NT2/D1 (cell line): ENCODE data around the gene DSTN.

Source experiments
- DNase-seq: peaks from one replicate; pipeline ENCODE4 v3.0.0-alpha.2; 2011; ENCODE audit warnings: low read depth, low spot score
- H3K27me3 ChIP-seq: 2 replicates; pipeline ENCODE4 v1.6.0; 2011; ENCODE audit warnings: mild to moderate bottlenecking; ENCODE audit not compliant: insufficient read length, insufficient read depth
- H3K36me3 ChIP-seq: 2 replicates; pipeline ENCODE4 v1.6.1; 2011; ENCODE audit warnings: mild to moderate bottlenecking, low read length, mixed read lengths; ENCODE audit not compliant: insufficient read depth, insufficient read length
- H3K4me1 ChIP-seq: 2 replicates; pipeline ENCODE4 v1.5.1; 2011; ENCODE audit not compliant: insufficient read depth, insufficient read length
- H3K4me3 ChIP-seq: 2 replicates; pipeline ENCODE4 v1.5.1; 2011; ENCODE audit warnings: low read depth; ENCODE audit not compliant: insufficient read length
- H3K9ac ChIP-seq: 2 replicates; pipeline ENCODE4 v1.6.0; 2011; ENCODE audit warnings: low read depth; ENCODE audit not compliant: insufficient read length
- H3K9me3 ChIP-seq: 2 replicates; pipeline ENCODE4 v1.5.1; 2011; ENCODE audit warnings: mild to moderate bottlenecking, low read length; ENCODE audit not compliant: insufficient read depth
- SUZ12 ChIP-seq: IDR thresholded peaks from 2 replicates; pipeline ENCODE4 v1.6.1; 2011; ENCODE audit not compliant: insufficient read length, insufficient read depth; ENCODE audit errors: extremely low read depth
- YY1 ChIP-seq: IDR thresholded peaks from 2 replicates; pipeline ENCODE4 v1.6.1; 2011; ENCODE audit not compliant: insufficient read length, insufficient read depth
- ZNF274 ChIP-seq: IDR thresholded peaks from 2 replicates; pipeline ENCODE4 v1.6.1; 2011; ENCODE audit warnings: mild to moderate bottlenecking, low read depth, low read length

The DSTN gene

DNA sequence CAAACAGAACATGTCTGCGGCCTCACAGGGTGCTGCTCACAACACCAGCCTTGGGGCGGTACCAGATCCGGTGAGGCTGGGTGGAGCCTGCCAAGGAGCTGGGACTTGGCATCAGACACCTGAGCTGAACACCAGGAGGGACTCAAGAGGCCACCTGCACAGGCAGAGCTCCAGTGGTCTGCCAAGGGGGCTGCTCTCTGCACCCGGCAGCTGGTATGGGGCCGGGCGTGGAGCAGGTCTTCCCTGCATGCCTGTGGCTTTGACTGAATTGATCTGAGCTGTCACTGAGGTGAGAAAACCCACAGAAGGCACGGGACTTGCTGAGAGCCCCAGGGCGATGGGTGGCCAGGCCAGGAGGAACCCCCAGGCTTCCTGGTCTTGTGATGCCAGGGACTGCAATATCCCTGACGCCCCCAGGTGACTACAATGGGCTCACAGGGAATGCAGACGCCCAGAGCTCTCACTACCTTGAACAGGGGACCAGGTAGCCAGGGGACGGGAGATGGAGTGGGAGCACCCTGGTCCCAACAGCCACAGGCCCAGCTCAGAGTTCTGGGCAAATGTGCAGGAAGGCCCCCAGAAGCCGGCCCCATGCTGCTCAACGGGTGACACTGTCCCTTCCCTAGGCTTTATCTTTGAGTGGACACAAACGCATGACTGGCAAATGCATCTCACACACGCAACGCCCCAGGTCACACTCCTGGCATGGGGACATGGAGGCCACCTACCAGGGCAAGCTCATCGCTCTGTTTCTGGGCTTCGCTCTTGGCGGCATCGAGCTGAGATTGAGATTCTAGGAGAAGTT is 48.2 kb downstream of the DSTN start:
- Histone ChIP-seq H3K9me3 (no peaks in the 10 kb centered on the region), H3K9ac (peak overlapping the region; percentile 10), H3K36me3 (peaks cover 96% of the 10 kb centered on the region), H3K4me3 (no peak overlapping the region), H3K4me1 (peaks cover 4% of the 10 kb centered on the region), H3K27me3 (no peaks in the 10 kb centered on the region)
- TF ChIP-seq SUZ12 = no peak
- TF ChIP-seq ZNF274 = no peak
- no peak for TF ChIP-seq YY1
- DNase-seq = no peak

DNA sequence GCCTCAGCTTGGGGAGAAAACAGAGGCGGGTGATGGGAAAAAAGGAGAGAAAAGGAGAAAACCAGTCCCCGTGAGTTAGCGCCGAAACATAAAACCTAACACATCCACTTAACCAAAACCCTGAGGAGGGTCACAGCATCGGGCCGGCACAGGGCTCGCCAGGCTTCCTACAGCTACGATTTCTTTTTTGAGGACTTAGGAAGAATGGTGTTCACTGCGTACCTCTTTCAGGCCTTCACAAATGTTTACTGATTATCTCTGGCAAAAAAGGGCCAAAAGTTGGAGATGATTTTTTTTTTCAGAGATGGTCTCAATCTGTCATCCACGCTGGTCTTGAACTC is 48.8 kb downstream of the DSTN start:
- Histone ChIP-seq H3K9me3 (no peaks in the 10 kb centered on the region), H3K27me3 (no peaks in the 10 kb centered on the region), H3K9ac (no peak overlapping the region), H3K4me3 (no peak overlapping the region), H3K4me1 (peaks cover 4% of the 10 kb centered on the region), H3K36me3 (peaks cover 98% of the 10 kb centered on the region)
- DNase-seq = no peak
- no peak for TF ChIP-seq ZNF274
- no peak for TF ChIP-seq YY1
- TF ChIP-seq SUZ12 = no peak

DNA sequence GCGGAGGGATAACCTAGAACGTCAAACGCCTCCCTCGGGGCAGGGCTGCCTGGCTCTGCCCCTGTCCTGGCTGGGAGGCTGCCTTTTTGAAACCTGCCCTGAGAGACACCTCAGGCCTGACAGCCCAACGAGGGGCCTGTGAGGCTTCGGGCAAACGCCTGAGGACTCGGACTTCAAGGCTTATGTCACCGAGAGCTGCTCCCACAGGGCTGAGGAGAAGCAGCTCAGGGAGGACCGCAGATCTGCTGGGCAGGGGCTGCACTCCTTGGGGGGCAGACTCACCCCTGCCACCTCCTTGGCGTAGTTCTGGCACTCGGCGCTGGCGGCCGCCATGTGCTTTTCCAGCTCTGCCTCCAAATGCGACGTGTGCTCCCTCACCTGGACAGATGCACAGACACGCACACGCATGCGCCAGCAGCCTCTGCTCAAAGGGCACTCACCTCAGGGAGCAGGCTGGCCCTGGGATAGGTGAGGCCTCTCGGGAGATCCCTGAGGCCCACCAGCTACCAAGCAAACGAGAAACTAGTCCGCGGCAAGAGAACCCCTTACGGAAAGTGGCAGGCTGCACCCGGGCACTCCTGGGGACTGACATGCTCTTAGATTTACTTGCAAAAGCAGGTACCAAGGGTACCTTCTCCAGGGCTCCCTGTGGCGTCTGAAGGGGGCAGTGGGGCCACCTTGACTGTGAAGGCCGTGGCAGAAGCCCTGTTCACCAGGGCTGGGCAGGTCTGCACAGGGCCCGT is 49.6 kb downstream of the DSTN start:
- TF ChIP-seq SUZ12 = no peak
- TF ChIP-seq ZNF274 = no peak
- no peak for TF ChIP-seq YY1
- no peak for DNase-seq

DNA sequence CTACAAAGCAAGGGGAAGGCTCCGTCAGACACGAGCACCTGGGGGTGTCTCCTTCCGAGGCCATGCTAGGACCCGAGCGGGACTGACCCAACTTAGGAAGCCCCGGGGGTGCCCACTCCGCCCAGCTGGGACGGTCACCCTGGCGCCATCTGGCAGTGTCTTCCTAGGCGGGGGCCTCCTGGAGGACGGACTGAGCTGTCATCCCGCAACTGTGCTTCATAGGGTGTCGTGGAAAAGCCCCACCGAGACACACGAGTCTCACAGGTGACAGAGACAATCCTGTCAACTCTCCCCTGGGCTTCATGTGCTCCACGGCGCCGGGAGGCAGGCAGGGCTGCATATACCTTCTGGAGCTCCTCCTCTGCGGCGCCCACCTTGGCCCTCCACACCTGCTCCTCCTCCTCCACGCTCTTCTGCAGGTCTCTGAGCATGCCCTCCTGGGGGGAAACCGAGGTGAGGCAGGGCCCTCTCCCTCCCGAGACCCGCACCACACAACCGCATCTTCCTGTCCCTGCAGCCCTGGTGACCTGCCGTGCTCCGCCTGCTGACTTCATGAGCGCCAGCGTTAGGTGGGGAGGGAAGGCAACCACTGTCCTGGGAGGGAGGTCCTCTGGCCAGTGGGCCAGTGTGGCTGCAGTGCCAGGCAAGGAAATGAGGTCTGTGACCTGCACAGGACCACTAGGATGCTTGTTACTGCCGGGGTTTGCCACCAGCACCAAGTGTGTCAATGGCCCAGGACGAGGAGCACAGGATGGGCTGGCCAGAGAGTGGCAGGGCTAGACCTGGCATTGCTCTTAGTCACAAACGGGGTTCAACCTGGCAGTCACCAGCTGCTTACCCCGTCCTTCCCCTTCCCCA is 50.7 kb downstream of the DSTN start:
- Histone ChIP-seq H3K4me3 (no peak overlapping the region), H3K9ac (no peak overlapping the region), H3K4me1 (peaks cover 4% of the 10 kb centered on the region), H3K36me3 (peaks cover 98% of the 10 kb centered on the region), H3K27me3 (no peaks in the 10 kb centered on the region), H3K9me3 (no peaks in the 10 kb centered on the region)
- DNase-seq = no peak
- TF ChIP-seq YY1 (no peak), SUZ12 (no peak), ZNF274 (no peak)

More for the DNA sequence above, 49.6 kb downstream of the DSTN start:
- Histone ChIP-seq H3K36me3 (peaks cover 97% of the 10 kb centered on the region), H3K9me3 (no peaks in the 10 kb centered on the region), H3K9ac (no peak overlapping the region), H3K4me3 (no peak overlapping the region), H3K4me1 (peaks cover 4% of the 10 kb centered on the region), H3K27me3 (no peaks in the 10 kb centered on the region)

DNA sequence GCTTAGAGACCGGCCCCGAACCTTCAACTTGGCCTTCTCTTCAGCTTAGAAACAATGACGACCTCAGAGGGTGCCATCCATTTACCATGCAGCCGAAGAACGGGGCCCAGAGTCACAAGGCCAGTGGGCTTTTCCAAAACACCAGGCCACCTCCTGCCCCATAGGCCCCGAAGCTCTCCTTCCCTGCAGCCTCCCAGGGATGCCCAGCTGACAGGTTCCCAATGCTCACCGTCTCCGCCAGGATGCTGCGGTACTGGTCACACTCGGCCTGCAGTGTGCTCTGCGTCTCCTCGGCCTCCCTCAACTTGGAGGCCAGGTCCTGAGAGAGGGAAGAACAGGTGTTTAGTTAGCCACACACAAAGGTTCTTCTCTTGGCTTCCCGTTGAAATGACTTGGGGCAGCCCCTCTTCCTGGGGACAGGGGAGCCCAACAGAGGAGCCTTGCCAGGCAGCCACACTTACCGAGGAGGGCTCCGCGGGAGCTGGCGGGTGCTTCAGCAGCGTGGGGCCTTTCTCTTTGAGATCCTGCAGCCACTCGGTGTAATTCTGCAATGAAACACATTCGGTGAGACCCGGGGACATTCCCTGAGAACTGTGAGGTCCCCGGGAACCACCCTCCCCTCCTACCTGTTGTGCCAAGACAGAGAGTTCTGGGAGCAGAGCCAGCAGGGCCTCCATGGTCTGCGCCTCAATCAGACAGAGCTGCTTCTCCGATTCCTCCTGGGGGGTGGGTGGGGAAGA is 51.5 kb downstream of the DSTN start:
- H3K4me3 ChIP-seq = no peak overlapping the region
- no peak for TF ChIP-seq ZNF274
- TF ChIP-seq SUZ12 = no peak
- TF ChIP-seq YY1 = no peak
- H3K4me1 ChIP-seq = peaks cover 4% of the 10 kb centered on the region
- no peaks in the 10 kb centered on the region for H3K9me3 ChIP-seq
- no peak overlapping the region for H3K9ac ChIP-seq
- DNase-seq = no peak
- peaks cover 98% of the 10 kb centered on the region for H3K36me3 ChIP-seq
- H3K27me3 ChIP-seq = no peaks in the 10 kb centered on the region

DNA sequence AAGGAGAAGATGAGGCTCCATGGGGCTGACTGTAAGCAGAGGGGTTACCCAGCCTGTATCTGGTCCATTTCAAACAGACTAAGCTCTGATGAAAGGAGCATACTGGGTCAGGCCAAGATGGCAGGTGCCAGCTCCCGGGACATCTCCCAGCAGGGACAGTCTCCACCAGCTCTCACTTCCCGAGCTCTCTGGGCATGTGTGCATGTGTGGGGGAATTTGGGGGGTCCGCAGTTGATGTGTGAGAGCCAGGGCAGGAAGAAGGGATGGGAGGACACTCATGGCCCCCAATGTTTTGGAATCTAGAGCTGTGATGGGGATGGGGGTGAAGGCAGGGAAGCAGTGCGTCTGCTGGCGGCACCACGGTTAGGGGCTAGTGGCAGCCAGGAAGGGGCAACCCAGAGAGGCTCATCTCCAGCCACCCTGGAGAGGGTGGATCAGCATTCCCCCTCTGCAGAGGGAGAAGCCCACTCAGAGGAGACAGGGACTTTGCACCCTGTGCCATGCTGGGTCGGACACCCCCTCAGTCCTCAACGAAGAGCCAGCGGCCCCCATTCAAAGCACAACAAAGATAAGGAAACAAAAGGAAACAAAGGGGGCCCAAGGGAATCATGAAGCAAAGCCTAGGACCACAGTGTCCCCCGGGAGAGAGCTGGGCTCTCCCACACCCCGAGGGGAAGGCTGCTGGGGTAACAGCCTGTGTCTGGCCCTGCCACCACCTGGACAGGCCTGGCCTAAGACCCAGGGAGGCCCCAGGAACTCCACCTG is 52.4 kb downstream of the DSTN start:
- Histone ChIP-seq H3K4me3 (no peak overlapping the region), H3K27me3 (no peaks in the 10 kb centered on the region), H3K4me1 (peaks cover 4% of the 10 kb centered on the region), H3K36me3 (peaks cover 98% of the 10 kb centered on the region), H3K9ac (no peak overlapping the region), H3K9me3 (no peaks in the 10 kb centered on the region)
- TF ChIP-seq YY1 (no peak), ZNF274 (no peak), SUZ12 (no peak)
- no peak for DNase-seq
